Spleen (tissue), 7 donors: ENCODE data around the gene SPATA19.

Source experiments
- POLR2AphosphoS5 ChIP-seq, 3 donors: sonication (generic); formaldehyde crosslinking; IDR thresholded peaks; one replicate each; pipeline ENCODE4 v1.5.1; 2017; ENCODE audit warnings: antibody characterized with exemption in 3 of 3
- TF ChIP-seq, protein P1 (sequence below), 11 experiments: fragments of 200-600 bp in 7 of 11; fragments of 450-650 bp in 4 of 11; sonication (generic) in 4 of 11; IDR thresholded peaks in 8 of 11; conservative IDR thresholded peaks in 3 of 11; 1 replicate in 7 of 11; 2 replicates in 4 of 11; pipeline versions ENCODE4 v1.4.0 to v1.8.0; 2016 to 2021; ENCODE audit warnings: antibody characterized with exemption in 11 of 11, inconsistent platforms in 4 of 11, mild to moderate bottlenecking in 1 of 11
- donor health status: DM: no; HTN: no; CAD: no; lungs with moderate emphysema.
- donor health status: DM: no; HTN: no; CAD: no.
- donor health status: DM: no; HTN: no; CAD: no.

- TF ChIP-seq, protein P1, sequence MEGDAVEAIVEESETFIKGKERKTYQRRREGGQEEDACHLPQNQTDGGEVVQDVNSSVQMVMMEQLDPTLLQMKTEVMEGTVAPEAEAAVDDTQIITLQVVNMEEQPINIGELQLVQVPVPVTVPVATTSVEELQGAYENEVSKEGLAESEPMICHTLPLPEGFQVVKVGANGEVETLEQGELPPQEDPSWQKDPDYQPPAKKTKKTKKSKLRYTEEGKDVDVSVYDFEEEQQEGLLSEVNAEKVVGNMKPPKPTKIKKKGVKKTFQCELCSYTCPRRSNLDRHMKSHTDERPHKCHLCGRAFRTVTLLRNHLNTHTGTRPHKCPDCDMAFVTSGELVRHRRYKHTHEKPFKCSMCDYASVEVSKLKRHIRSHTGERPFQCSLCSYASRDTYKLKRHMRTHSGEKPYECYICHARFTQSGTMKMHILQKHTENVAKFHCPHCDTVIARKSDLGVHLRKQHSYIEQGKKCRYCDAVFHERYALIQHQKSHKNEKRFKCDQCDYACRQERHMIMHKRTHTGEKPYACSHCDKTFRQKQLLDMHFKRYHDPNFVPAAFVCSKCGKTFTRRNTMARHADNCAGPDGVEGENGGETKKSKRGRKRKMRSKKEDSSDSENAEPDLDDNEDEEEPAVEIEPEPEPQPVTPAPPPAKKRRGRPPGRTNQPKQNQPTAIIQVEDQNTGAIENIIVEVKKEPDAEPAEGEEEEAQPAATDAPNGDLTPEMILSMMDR (IDR thresholded peaks at IDR 0.05 in 8 of 11, conservative IDR thresholded peaks at IDR 0.05 in 3 of 11): no peak
- TF ChIP-seq POLR2AphosphoS5 (IDR thresholded peaks at IDR 0.05): no peak
These were observed 48.1 kb upstream of the SPATA19 start for GRCh38 chr11:133893381-133893780.
